Measurements from ENCODE around the gene KIAA0930.

KIAA0930 gene

DNA sequence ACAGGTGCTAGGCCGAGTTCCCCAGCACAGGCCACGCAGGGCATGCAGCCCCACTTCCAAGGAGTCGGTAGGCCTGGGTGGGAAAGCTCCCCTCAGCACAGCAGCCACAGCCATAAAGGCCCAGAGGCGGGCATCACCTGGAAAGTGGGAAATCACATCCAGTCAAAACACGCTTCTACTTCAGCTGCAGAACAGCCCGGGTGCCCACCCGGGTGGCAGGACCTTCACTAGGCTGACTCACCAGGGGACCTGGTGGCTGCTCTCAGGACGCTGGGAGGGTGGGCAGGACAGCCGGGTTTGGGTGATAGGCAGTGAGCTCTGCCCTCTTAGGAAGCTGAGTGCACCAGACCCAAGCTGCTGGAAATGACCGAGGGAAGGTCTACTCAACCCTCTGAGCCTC lies 7.3 kb downstream of the KIAA0930 start:
- DNase-seq (ENCODE audit: low read depth): no peak
- TF ChIP-seq, protein P1, sequence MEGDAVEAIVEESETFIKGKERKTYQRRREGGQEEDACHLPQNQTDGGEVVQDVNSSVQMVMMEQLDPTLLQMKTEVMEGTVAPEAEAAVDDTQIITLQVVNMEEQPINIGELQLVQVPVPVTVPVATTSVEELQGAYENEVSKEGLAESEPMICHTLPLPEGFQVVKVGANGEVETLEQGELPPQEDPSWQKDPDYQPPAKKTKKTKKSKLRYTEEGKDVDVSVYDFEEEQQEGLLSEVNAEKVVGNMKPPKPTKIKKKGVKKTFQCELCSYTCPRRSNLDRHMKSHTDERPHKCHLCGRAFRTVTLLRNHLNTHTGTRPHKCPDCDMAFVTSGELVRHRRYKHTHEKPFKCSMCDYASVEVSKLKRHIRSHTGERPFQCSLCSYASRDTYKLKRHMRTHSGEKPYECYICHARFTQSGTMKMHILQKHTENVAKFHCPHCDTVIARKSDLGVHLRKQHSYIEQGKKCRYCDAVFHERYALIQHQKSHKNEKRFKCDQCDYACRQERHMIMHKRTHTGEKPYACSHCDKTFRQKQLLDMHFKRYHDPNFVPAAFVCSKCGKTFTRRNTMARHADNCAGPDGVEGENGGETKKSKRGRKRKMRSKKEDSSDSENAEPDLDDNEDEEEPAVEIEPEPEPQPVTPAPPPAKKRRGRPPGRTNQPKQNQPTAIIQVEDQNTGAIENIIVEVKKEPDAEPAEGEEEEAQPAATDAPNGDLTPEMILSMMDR (conservative IDR thresholded peaks at IDR 0.05; ENCODE audit: low read depth, low read length): no peak

DNA sequence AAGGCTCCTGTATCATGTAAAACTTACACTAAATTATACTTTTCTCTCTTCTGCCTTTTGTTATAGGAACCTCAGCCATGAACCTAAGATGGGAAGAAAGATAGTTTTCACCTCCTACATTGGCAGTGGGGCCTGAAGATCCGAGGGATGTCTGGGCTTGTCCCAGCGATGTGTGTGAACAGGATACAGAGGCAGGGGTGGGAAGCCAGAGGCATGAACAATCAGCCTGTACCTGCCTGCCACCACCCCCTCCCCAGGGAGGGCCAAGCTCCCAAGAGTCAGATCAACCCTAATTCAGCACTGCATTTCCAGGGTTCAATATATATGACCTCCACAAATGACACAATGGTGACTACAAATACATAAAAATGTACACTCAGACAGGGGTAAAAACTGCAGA lies 9.4 kb downstream of the KIAA0930 start:
- TF ChIP-seq, protein P1 (conservative IDR thresholded peaks at IDR 0.05; ENCODE audit: low read depth, low read length): no peak
- DNase-seq (ENCODE audit: low read depth): no peak
- no peak overlapping the region for H3K4me3 ChIP-seq (ENCODE audit: low read depth, low read length)

More for the DNA sequence above, 7.3 kb downstream of the KIAA0930 start:
- H3K4me3 ChIP-seq (ENCODE audit: low read depth, low read length): no peak overlapping the region

GRCh38 chr22:45230026-45230721 lies 10.5 kb downstream of the KIAA0930 start:
- no peak overlapping the region for H3K4me3 ChIP-seq (ENCODE audit: low read depth, low read length)
- TF ChIP-seq, protein P1 (conservative IDR thresholded peaks at IDR 0.05; ENCODE audit: low read depth, low read length): no peak
- DNase-seq (ENCODE audit: low read depth): no peak

DNA sequence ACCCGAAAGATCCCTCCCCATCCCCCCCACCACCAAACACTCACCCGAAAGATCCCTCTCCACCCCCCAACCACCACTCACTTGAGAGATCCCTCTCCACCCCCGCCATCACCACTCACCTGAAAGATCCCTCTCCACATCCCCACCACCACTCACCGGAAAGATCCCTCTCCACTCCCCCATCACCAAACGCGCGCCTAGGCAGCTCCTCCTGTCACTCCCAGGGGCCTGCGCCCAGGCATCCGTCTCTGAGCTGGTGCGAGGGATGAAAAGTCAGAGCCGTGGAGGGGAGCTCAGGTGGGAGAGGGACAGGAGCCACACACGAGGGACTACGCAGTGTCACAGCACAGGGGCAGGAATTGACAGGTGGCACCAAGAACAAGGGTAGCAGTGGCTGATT lies 11.5 kb downstream of the KIAA0930 start:
- TF ChIP-seq, protein P1 (conservative IDR thresholded peaks at IDR 0.05; ENCODE audit: low read depth, low read length): no peak
- DNase-seq (ENCODE audit: low read depth): no peak
- no peak overlapping the region for H3K4me3 ChIP-seq (ENCODE audit: low read depth, low read length)

DNA sequence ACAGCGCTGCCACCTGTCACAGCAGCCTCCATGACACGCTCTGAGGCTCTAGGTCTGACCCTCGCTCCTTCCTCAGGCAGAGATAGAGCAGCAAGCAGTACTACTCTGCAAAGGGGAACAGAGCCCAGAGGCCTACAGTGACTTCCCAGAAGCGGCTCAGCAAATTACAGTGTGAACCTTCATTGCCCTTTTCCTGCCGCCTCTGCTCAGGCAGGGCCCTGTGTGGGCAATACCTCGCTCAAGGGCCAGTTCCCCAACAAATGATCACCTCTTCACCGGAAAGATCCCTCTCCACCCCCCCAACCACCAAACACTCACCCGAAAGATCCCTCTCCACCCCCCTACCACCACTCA lies 12.3 kb downstream of the KIAA0930 start:
- H3K4me3 ChIP-seq (ENCODE audit: low read depth, low read length): no peak overlapping the region
- DNase-seq (ENCODE audit: low read depth): no peak
- TF ChIP-seq, protein P1 (conservative IDR thresholded peaks at IDR 0.05; ENCODE audit: low read depth, low read length): no peak

GRCh38 chr22:45227645-45228400 lies 12.9 kb downstream of the KIAA0930 start:
- H3K4me3 ChIP-seq (ENCODE audit: low read depth, low read length): no peak overlapping the region
- TF ChIP-seq, protein P1 (conservative IDR thresholded peaks at IDR 0.05; ENCODE audit: low read depth, low read length): no peak
- no peak for DNase-seq (ENCODE audit: low read depth)

All from choroid plexus epithelial cell (primary cell).